Uterus (tissue), 2 donors: ENCODE measurements around the gene NANOS1.

ENCODE experiments used
- CTCF ChIP-seq, 4 experiments: fragments of 200-600 bp in 2 of 4; fragments of 450-650 bp in 2 of 4; sonication (generic) in 2 of 4; IDR thresholded peaks; one replicate each; pipeline ENCODE4 v1.5.1; 2016 to 2019; ENCODE audit warnings: antibody characterized with exemption in 4 of 4, mild to moderate bottlenecking in 2 of 4, moderate library complexity in 1 of 4
- POLR2A ChIP-seq, 2 donors: fragments of 450-650 bp; IDR thresholded peaks; one replicate each; pipeline ENCODE4 v1.6.1; 2016; ENCODE audit warnings: antibody characterized with exemption in 2 of 2, mild to moderate bottlenecking in 1 of 2, moderate library complexity in 1 of 2

GRCh38 chr10:119025776-119026175 lies 3.7 kb upstream of the NANOS1 start:
- TF ChIP-seq POLR2A (IDR thresholded peaks at IDR 0.05): no peak
- no peak for TF ChIP-seq CTCF (IDR thresholded peaks at IDR 0.05)
